ENCODE data around the gene NBPF15.
A peak's percentile ranks its signal among the peaks of the same experiment; 100 is the strongest.
"Not testable (repeated sequence)": the region's sequence is repeated elsewhere in the genome, so short reads cannot be mapped to it uniquely, and the experiment has no call there.

Gene NBPF15, protein sequence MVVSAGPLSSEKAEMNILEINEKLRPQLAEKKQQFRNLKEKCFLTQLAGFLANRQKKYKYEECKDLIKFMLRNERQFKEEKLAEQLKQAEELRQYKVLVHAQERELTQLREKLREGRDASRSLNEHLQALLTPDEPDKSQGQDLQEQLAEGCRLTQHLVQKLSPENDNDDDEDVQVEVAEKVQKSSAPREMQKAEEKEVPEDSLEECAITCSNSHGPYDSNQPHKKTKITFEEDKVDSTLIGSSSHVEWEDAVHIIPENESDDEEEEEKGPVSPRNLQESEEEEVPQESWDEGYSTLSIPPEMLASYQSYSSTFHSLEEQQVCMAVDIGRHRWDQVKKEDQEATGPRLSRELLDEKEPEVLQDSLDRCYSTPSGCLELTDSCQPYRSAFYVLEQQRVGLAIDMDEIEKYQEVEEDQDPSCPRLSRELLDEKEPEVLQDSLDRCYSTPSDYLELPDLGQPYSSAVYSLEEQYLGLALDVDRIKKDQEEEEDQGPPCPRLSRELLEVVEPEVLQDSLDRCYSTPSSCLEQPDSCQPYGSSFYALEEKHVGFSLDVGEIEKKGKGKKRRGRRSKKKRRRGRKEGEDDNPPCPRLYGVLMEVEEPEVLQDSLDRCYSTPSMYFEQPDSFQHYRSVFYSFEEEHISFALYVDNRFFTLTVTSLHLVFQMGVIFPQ

DNA sequence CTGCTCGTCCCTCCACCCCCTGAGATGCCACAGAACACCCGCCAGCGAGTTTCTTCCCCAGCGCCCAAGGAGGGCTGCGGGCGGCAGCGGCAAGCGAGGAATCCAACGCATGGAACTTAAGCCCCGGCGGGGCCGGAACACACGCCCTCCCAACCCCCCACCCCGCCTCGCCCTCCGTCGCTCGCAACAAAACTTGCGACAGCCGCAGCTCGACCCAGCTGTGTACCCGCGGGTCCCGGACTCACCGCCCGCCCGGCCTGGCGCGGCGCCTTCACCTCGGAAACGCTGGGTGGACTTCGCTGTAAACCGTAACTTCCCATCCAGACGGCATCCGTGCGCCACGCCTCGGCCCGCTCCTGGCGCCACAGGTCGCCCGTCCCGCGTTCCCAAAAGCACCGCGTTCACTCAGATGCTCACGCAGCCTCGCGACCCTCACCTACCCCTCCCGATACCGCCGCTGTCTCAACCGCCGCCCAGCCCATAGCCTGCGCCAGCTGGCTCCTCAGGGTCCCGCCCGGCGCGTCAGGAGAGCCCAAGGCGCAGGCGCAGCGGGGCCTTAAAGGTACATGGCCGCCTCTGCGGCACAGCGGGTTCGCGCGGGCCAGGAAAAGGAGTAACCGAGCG is at the start of gene NBPF15:
Gene NBPF15, minus strand, starts transcription at position 534 of the 624 bp plus-strand sequence. CDS start 21,666 bp downstream, outside the sequence.
- not testable (repeated sequence) for H3K9me2 ChIP-seq (ENCODE audit: low read depth, low read length); H3K27me3 ChIP-seq (ENCODE audit: insufficient read depth, low read length); H3F3A ChIP-seq (ENCODE audit: insufficient read depth, low read length); H3K4me1 ChIP-seq (ENCODE audit: insufficient read depth, low read length, severe bottlenecking); H3K79me2 ChIP-seq (ENCODE audit: insufficient read depth, low read length); H4K20me1 ChIP-seq (ENCODE audit: insufficient read depth, low read length); H2AFZ ChIP-seq (ENCODE audit: low read length); H3K36me3 ChIP-seq (ENCODE audit: insufficient read depth, low read length); H3K27ac ChIP-seq (ENCODE audit: low read depth, low read length, poor library complexity, severe bottlenecking); H3K9me3 ChIP-seq (ENCODE audit: low read length)
- Histone ChIP-seq H3K4me3 (ENCODE audit: low read depth, low read length, poor library complexity, severe bottlenecking) (peak within 1 kb of the TSS; percentile 64), H3K4me2 (ENCODE audit: low read length) (peak within 1 kb of the TSS; percentile 63), H3K9ac (ENCODE audit: low read length) (peak within 1 kb of the TSS; percentile 56; the same call in 1 of the 2 replicates)

DNA sequence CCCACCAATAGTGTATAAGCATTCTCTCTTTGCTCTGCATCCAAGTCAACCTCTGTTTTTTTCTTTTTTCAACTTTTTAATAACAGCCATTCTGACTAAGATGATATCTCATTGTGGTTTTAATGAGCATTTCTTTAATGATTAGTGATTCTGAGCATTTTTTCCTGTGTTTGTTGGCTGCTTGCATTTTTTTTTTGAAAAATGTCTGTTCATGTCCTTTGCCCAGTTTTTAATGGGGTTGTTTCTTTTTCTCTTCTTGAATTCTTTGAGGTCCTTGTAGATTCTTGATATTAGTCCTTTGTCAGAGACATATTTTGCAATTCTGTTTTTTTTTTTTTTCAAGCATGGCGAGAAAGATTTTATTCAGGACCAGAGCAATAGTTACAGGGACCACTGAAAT is 35.0 kb upstream of the NBPF15 start:
- H3K9ac ChIP-seq (ENCODE audit: low read length); H4K20me1 ChIP-seq (ENCODE audit: insufficient read depth, low read length); H3K4me2 ChIP-seq (ENCODE audit: low read length); H3K4me1 ChIP-seq (ENCODE audit: insufficient read depth, low read length, severe bottlenecking); H3K36me3 ChIP-seq (ENCODE audit: insufficient read depth, low read length); H2AFZ ChIP-seq (ENCODE audit: low read length); H3K27ac ChIP-seq (ENCODE audit: low read depth, low read length, poor library complexity, severe bottlenecking); H3K9me3 ChIP-seq (ENCODE audit: low read length); H3K4me3 ChIP-seq (ENCODE audit: low read depth, low read length, poor library complexity, severe bottlenecking); H3K79me2 ChIP-seq (ENCODE audit: insufficient read depth, low read length); H3F3A ChIP-seq (ENCODE audit: insufficient read depth, low read length); H3K27me3 ChIP-seq (ENCODE audit: insufficient read depth, low read length); H3K9me2 ChIP-seq (ENCODE audit: low read depth, low read length): not testable (repeated sequence)

DNA sequence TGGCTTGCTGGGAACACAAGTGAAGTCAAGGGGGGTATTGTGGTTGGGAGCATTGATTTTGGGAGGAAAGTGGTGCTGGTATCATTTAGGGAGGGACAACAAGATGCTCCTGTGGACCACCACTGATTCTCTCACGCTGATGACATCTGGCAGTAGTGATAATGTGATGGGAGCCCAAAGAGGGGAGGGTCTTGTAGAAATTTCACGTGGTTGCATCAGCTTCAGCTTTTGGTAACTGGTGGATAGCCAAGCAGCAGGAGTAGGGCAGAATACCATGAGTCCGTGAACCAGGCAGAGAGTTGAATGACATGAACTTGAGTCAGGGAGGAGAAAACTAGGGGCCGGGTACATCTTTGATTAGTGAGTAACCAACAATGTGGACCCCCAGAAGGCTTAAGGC is 32.7 kb upstream of the NBPF15 start:
- H3F3A ChIP-seq (ENCODE audit: insufficient read depth, low read length); H3K36me3 ChIP-seq (ENCODE audit: insufficient read depth, low read length); H3K9me3 ChIP-seq (ENCODE audit: low read length); H3K4me1 ChIP-seq (ENCODE audit: insufficient read depth, low read length, severe bottlenecking); H4K20me1 ChIP-seq (ENCODE audit: insufficient read depth, low read length); H3K27ac ChIP-seq (ENCODE audit: low read depth, low read length, poor library complexity, severe bottlenecking); H3K79me2 ChIP-seq (ENCODE audit: insufficient read depth, low read length); H2AFZ ChIP-seq (ENCODE audit: low read length); H3K4me2 ChIP-seq (ENCODE audit: low read length); H3K4me3 ChIP-seq (ENCODE audit: low read depth, low read length, poor library complexity, severe bottlenecking); H3K9ac ChIP-seq (ENCODE audit: low read length); H3K9me2 ChIP-seq (ENCODE audit: low read depth, low read length); H3K27me3 ChIP-seq (ENCODE audit: insufficient read depth, low read length): not testable (repeated sequence)

DNA sequence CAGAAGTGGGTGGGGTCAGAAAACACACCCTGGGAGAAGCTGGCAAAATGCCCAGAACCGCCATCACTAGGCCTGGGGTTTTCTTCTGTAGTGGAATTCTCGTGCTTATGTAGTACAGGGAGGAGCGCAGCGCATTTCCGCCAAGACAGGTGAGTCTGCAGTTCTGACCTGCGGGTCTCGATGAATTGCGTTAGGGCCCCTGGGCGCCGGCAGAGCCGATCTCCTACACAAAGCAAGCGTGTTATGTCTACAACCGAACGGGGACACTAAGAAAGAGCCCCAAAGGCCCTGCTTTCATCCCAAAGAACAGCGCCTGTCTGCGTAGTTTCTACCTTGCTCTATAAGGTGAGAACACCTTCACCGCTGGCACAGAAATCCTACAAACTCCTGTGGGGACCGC is 28.9 kb upstream of the NBPF15 start:
- H3K9ac ChIP-seq (ENCODE audit: low read length); H3K4me2 ChIP-seq (ENCODE audit: low read length); H4K20me1 ChIP-seq (ENCODE audit: insufficient read depth, low read length); H3K4me3 ChIP-seq (ENCODE audit: low read depth, low read length, poor library complexity, severe bottlenecking); H3K9me3 ChIP-seq (ENCODE audit: low read length); H3K36me3 ChIP-seq (ENCODE audit: insufficient read depth, low read length); H3K79me2 ChIP-seq (ENCODE audit: insufficient read depth, low read length); H2AFZ ChIP-seq (ENCODE audit: low read length); H3K9me2 ChIP-seq (ENCODE audit: low read depth, low read length); H3K27ac ChIP-seq (ENCODE audit: low read depth, low read length, poor library complexity, severe bottlenecking); H3K27me3 ChIP-seq (ENCODE audit: insufficient read depth, low read length); H3K4me1 ChIP-seq (ENCODE audit: insufficient read depth, low read length, severe bottlenecking); H3F3A ChIP-seq (ENCODE audit: insufficient read depth, low read length): not testable (repeated sequence)

DNA sequence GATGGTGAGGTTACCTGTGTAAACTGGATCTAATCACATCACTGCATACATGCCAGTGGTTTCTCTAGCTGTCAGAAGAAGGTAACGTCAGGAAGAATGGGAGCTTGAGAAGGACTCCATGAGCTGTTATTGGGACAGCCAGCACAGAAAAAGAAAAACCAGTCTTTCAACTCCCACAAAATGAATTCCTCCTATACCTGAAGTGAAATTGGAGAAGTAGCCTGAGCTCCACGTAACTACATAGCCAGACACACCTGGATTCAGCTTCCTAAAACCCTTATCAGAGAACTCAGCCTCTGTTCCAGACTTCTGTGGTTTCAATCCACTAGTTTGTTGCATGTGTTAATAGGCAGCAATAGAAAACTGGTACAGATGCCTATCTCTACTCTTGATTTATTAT is 25.5 kb upstream of the NBPF15 start:
- H3K79me2 ChIP-seq (ENCODE audit: insufficient read depth, low read length); H2AFZ ChIP-seq (ENCODE audit: low read length); H3K4me1 ChIP-seq (ENCODE audit: insufficient read depth, low read length, severe bottlenecking); H3K9me3 ChIP-seq (ENCODE audit: low read length); H3K4me3 ChIP-seq (ENCODE audit: low read depth, low read length, poor library complexity, severe bottlenecking); H3K27ac ChIP-seq (ENCODE audit: low read depth, low read length, poor library complexity, severe bottlenecking); H3K9ac ChIP-seq (ENCODE audit: low read length); H3F3A ChIP-seq (ENCODE audit: insufficient read depth, low read length); H3K27me3 ChIP-seq (ENCODE audit: insufficient read depth, low read length); H4K20me1 ChIP-seq (ENCODE audit: insufficient read depth, low read length); H3K9me2 ChIP-seq (ENCODE audit: low read depth, low read length); H3K36me3 ChIP-seq (ENCODE audit: insufficient read depth, low read length); H3K4me2 ChIP-seq (ENCODE audit: low read length): not testable (repeated sequence)

DNA sequence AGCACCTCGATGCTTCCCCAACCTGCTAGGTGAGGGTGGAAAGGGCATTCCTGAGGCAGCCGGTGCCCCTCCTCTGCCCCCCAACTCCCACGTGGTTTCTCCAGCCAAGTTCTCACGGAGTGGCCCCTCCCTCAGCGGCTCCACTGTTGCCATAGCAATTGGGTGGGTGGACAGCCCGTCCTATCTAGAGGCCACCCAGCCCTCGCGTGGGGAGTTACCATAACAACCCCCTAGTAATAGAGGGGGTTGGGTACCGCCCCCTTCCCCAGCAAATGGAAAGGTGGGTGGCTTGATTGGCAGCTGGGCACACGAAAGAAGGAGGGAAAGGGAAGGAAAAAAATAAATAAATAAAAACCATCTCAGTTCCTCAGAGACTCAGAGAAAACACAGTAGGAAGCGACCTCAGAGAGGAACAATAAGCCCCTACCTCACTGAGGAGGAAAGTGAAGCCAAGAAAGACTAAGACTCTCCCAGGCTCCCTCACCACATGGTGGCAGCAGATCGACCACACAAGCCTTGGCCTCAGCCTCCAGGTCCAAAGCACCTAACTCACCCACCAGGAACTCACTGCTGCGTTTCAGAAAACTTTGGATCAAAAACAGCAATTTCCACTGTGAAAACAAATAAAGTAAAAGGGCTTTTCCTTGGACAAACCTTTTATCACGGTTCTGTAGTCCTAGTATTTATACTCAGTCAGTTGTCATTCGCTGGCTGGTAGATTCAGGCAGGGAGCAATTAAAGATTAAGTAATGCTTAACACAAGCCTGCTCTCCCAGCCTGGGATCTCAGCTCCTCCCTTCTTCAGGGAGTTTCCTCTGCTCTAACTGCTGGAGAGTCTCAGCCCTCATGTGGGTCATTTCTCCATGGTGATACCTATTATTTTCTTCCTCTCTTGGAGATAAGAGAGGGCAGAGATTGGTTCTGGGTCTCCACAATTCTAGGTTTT is 23.9 kb upstream of the NBPF15 start:
- H2AFZ ChIP-seq (ENCODE audit: low read length); H3K36me3 ChIP-seq (ENCODE audit: insufficient read depth, low read length); H3K79me2 ChIP-seq (ENCODE audit: insufficient read depth, low read length); H3K9me3 ChIP-seq (ENCODE audit: low read length); H3K4me3 ChIP-seq (ENCODE audit: low read depth, low read length, poor library complexity, severe bottlenecking); H3K27me3 ChIP-seq (ENCODE audit: insufficient read depth, low read length); H3K4me2 ChIP-seq (ENCODE audit: low read length); H3K9me2 ChIP-seq (ENCODE audit: low read depth, low read length); H3K4me1 ChIP-seq (ENCODE audit: insufficient read depth, low read length, severe bottlenecking); H4K20me1 ChIP-seq (ENCODE audit: insufficient read depth, low read length); H3K27ac ChIP-seq (ENCODE audit: low read depth, low read length, poor library complexity, severe bottlenecking); H3K9ac ChIP-seq (ENCODE audit: low read length); H3F3A ChIP-seq (ENCODE audit: insufficient read depth, low read length): not testable (repeated sequence)

DNA sequence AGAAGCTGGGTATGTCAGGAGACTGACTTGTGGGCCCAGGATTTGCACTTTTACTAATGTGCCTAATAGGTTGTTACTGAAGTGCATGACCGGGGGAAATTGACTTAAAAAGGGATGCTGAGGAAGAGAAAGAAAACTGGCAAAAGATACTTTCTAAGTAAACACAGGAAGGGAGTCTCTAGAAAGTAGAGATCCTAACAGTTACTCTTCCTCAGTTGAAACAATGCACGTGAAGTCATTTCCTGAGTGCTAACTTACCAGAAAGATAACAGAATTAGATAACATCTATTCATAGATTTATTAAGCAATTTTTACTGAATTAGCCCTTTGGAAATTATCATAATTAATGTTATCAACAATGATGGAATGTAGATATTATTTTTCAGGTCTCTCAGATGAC is 12.4 kb upstream of the NBPF15 start:
- H3K27me3 ChIP-seq (ENCODE audit: insufficient read depth, low read length); H3F3A ChIP-seq (ENCODE audit: insufficient read depth, low read length); H3K27ac ChIP-seq (ENCODE audit: low read depth, low read length, poor library complexity, severe bottlenecking); H3K4me1 ChIP-seq (ENCODE audit: insufficient read depth, low read length, severe bottlenecking); H3K4me3 ChIP-seq (ENCODE audit: low read depth, low read length, poor library complexity, severe bottlenecking); H3K36me3 ChIP-seq (ENCODE audit: insufficient read depth, low read length); H3K9ac ChIP-seq (ENCODE audit: low read length); H3K9me2 ChIP-seq (ENCODE audit: low read depth, low read length); H3K79me2 ChIP-seq (ENCODE audit: insufficient read depth, low read length); H4K20me1 ChIP-seq (ENCODE audit: insufficient read depth, low read length); H2AFZ ChIP-seq (ENCODE audit: low read length); H3K4me2 ChIP-seq (ENCODE audit: low read length); H3K9me3 ChIP-seq (ENCODE audit: low read length): not testable (repeated sequence)
